Measurements from ENCODE around the gene C10orf88.

Gene C10orf88

GRCh38 chr10:122953902-122954730 lies at the start of gene C10orf88:
C10orf88 (minus strand) TSS chr10:122954227; CDS start chr10:122954178, 49 bp downstream.
- DNase-seq: peak; percentile 61 to 98 (median 94)

GRCh38 chr10:123001370-123001769 lies 47.3 kb upstream of the C10orf88 start:
- DNase-seq: no peak

- DNase-seq: no peak
These were observed 46.1 kb upstream of the C10orf88 start for GRCh38 chr10:123000155-123000554.

GRCh38 chr10:122999347-122999746 lies 45.3 kb upstream of the C10orf88 start:
- DNase-seq: peak in 1 of 56 donors; percentile 14

- DNase-seq: no peak
These were observed 44.9 kb upstream of the C10orf88 start for GRCh38 chr10:122998934-122999333.

GRCh38 chr10:122998360-122998917 lies 44.4 kb upstream of the C10orf88 start:
- no peak for DNase-seq

- no peak for DNase-seq
These were observed 43.8 kb upstream of the C10orf88 start for GRCh38 chr10:122997864-122998263.

- no peak for DNase-seq
These were observed 41.9 kb upstream of the C10orf88 start for GRCh38 chr10:122995936-122996335.

- no peak for DNase-seq
These were observed 39.8 kb upstream of the C10orf88 start for GRCh38 chr10:122993797-122994336.

GRCh38 chr10:122992031-122992585 lies 38.1 kb upstream of the C10orf88 start:
- DNase-seq: no peak

GRCh38 chr10:122990278-122990677 lies 36.3 kb upstream of the C10orf88 start:
- no peak for DNase-seq

- no peak for DNase-seq
These were observed 34.5 kb upstream of the C10orf88 start for GRCh38 chr10:122988501-122988900.

GRCh38 chr10:122986335-122986734 lies 32.3 kb upstream of the C10orf88 start:
- peak in 4 of 56 donors; percentile 2 to 15 (median 7) for DNase-seq

- no peak for DNase-seq
These were observed 30.7 kb upstream of the C10orf88 start for GRCh38 chr10:122984708-122985107.

GRCh38 chr10:122983898-122984297 lies 29.9 kb upstream of the C10orf88 start:
- DNase-seq: no peak

GRCh38 chr10:122981066-122981464 lies 27.0 kb upstream of the C10orf88 start:
- peak in 1 of 56 donors; percentile 13 for DNase-seq

GRCh38 chr10:122980209-122981065 lies 26.4 kb upstream of the C10orf88 start, which contains the start of gene PSTK:
PSTK (plus strand) TSS chr10:122980401; CDS start chr10:122980480, 79 bp downstream.
- DNase-seq: peak; percentile 48 to 99 (median 90)

- no peak for DNase-seq
These were observed 20.6 kb upstream of the C10orf88 start for GRCh38 chr10:122974543-122975064.

- DNase-seq: no peak
These were observed 20.0 kb upstream of the C10orf88 start for GRCh38 chr10:122974023-122974422.

- DNase-seq: no peak
These were observed 14.7 kb upstream of the C10orf88 start for GRCh38 chr10:122968698-122969097.

- DNase-seq: no peak
These were observed 12.9 kb upstream of the C10orf88 start for GRCh38 chr10:122966879-122967278.

Measured in amygdala (tissue), 56 donors.